Measurements from ENCODE around the gene ZNF580.

DNA sequence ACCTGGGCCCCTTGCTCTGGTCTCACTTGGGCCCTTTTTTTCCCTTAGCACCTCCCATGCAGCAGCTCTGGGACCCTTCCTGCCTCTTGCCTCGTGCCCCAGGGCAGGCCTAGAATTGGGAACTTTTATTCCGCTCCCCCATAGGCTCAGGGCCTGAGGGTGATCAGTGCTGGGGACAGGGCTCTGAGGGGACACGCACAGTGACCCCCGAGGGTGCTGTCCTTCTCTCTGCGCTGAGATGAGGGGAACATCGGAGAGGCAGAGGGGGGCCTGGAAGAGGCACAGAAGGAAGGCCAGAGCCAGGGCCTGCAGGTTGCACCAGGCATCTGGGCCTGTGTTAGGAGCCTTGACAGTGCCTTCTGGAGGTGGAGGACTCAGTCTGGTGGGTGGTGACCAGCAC, 45.0 kb downstream of the ZNF580 start:
- TF ChIP-seq, protein P1, sequence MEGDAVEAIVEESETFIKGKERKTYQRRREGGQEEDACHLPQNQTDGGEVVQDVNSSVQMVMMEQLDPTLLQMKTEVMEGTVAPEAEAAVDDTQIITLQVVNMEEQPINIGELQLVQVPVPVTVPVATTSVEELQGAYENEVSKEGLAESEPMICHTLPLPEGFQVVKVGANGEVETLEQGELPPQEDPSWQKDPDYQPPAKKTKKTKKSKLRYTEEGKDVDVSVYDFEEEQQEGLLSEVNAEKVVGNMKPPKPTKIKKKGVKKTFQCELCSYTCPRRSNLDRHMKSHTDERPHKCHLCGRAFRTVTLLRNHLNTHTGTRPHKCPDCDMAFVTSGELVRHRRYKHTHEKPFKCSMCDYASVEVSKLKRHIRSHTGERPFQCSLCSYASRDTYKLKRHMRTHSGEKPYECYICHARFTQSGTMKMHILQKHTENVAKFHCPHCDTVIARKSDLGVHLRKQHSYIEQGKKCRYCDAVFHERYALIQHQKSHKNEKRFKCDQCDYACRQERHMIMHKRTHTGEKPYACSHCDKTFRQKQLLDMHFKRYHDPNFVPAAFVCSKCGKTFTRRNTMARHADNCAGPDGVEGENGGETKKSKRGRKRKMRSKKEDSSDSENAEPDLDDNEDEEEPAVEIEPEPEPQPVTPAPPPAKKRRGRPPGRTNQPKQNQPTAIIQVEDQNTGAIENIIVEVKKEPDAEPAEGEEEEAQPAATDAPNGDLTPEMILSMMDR (conservative IDR thresholded peaks at IDR 0.05; ENCODE audit: low read length) = no peak
- TF ChIP-seq EZH2phosphoT487 (IDR thresholded peaks at IDR 0.05; ENCODE audit: borderline replicate concordance, low read depth, low read length) = no peak

Measured in OCI-LY7 (cell line).